ENCODE results near the gene ZNF717. TPM values are rescaled to one million over a fixed set of nuclear protein-coding genes. Genes with fewer than 3 reads are reported as not detected.

The ZNF717 gene
- total and polyA plus RNA-seq, 2 of the 4 experiments (the other 2 are of a cell fraction) = 6.0 to 14.3 TPM

- Histone ChIP-seq H3K27me3 (ENCODE audit: control insufficient read depth, insufficient read depth, low read length) (no peaks in the 10 kb centered on the region), H4K5ac (ENCODE audit: low read depth, low read length) (no peak overlapping the region), H4K91ac (ENCODE audit: insufficient read depth, low read depth, low read length) (no peak overlapping the region), H2BK120ac (ENCODE audit: low read depth, low read length) (no peak overlapping the region), H2AK9ac (replicated peaks; ENCODE audit: low read depth, low read length, poor library complexity) (no peak overlapping the region), H3K23ac (ENCODE audit: low read depth, low read length) (no peak overlapping the region), H2BK15ac (ENCODE audit: low read depth, low read length) (no peak overlapping the region), H3K18ac (ENCODE audit: low read depth, low read length) (no peak overlapping the region), H3K4me1 (ENCODE audit: control insufficient read depth, insufficient read depth, low read length) (peaks cover 5% of the 10 kb centered on the region), H2BK20ac (ENCODE audit: low read depth, low read length) (no peak overlapping the region), H3K9ac (ENCODE audit: low read depth, low read length) (no peak overlapping the region), H3K56ac (ENCODE audit: extremely low read depth, insufficient read depth, low read length) (no peak overlapping the region), H4K8ac (ENCODE audit: low read depth in 2 of 2, low read length in 2 of 2) (no peak overlapping the region), H2AFZ (replicated peaks; ENCODE audit: low read length, poor library complexity) (no peak overlapping the region), H2AK5ac (ENCODE audit: low read depth, low read length) (no peak overlapping the region), H3K27ac (ENCODE audit: insufficient read depth, low read length) (no peak overlapping the region), H2BK5ac (ENCODE audit: low read depth, low read length, poor library complexity, severe bottlenecking) (no peak overlapping the region), H3K79me1 (ENCODE audit: low read depth in 1 of 2, low read length in 2 of 2) (no peaks in the 10 kb centered on the region), H4K20me1 (ENCODE audit: insufficient read depth, low read length) (no peaks in the 10 kb centered on the region), H3K9me3 (ENCODE audit: control insufficient read depth, insufficient read depth, low read length) (no peaks in the 10 kb centered on the region), H3K14ac (replicated peaks; ENCODE audit: low read depth, low read length) (no peak overlapping the region), H3K4me3 (ENCODE audit: insufficient read depth, low read depth, low read length) (no peak overlapping the region), H3K4me2 (ENCODE audit: low read depth, low read length) (no peak overlapping the region), H3K36me3 (ENCODE audit: control insufficient read depth, insufficient read depth, low read length) (no peaks in the 10 kb centered on the region), H3K9me1 (ENCODE audit: insufficient read depth, low read length) (no peaks in the 10 kb centered on the region), H3K4ac (ENCODE audit: low read depth, low read length) (no peak overlapping the region)
- TF ChIP-seq CTCF (conservative IDR thresholded peaks at IDR 0.05; ENCODE audit: low read depth, low read length) (no peak), RAD21 (IDR thresholded peaks at IDR 0.05; ENCODE audit: low read length) (no peak), USF2 (IDR thresholded peaks at IDR 0.05; ENCODE audit: low read depth, low read length) (no peak), CEBPB (IDR thresholded peaks at IDR 0.05; ENCODE audit: low read depth, low read length) (no peak), MAZ (IDR thresholded peaks at IDR 0.05; ENCODE audit: borderline replicate concordance, low read depth, low read length) (no peak), FOS (IDR thresholded peaks at IDR 0.05; ENCODE audit: low read depth, low read length) (no peak), POLR2A (IDR thresholded peaks at IDR 0.05; ENCODE audit: low read depth, low read length) (no peak), MAFK (IDR thresholded peaks at IDR 0.05; ENCODE audit: low read depth, low read length) (no peak), BHLHE40 (IDR thresholded peaks at IDR 0.05; ENCODE audit: low read depth, low read length) (no peak), RCOR1 (IDR thresholded peaks at IDR 0.05; ENCODE audit: insufficient replicate concordance, low read length) (no peak), NFE2L2 (IDR thresholded peaks at IDR 0.05; ENCODE audit: low read depth, low read length) (no peak), RFX5 (IDR thresholded peaks at IDR 0.05; ENCODE audit: low read depth, low read length) (no peak)
- POLR2A ChIA-PET (ENCODE audit: unreplicated experiment) = no interaction called here
- dilution Hi-C loops (cut with HindIII; ENCODE audit: low sequenced_read_pairs, unreplicated experiment) (no loop called here), in situ Hi-C loops (cut with MboI; ENCODE audit: low sequenced_read_pairs) (no loop called here), intact Hi-C loops (cut with micrococcal nuclease) (loop anchor here (5.0 kb wide), 2 partner anchors 753 to 1508 kb away; no protein-coding TSS in a partner anchor)
- BruUV-seq (replicated peaks) = no TSS peak
- DNase-seq (no peak), ATAC-seq (ENCODE audit: low read depth) (no peak)
- WGBS, 2 experiments (ENCODE audit: extremely low coverage in 2 of 2, insufficient read length in 1 of 2) = no CpG with 5 or more reads among the region's 3 CpGs
- CTCF ChIA-PET = no interaction called here
Measured at GRCh38 chr3:75814797-75815196, 29.4 kb upstream of the ZNF717 start.
